Urinary bladder (tissue), 4 donors: ENCODE measurements around the gene ENO1. TPM values are rescaled to one million over a fixed set of nuclear protein-coding genes. Genes with fewer than 3 reads are reported as not detected.
"Not testable (repeated sequence)": the region's sequence is repeated elsewhere in the genome, so short reads cannot be mapped to it uniquely, and the experiment has no call there.

Source experiments
- DNase-seq: peaks from one replicate; pipeline ENCODE4 v3.0.0-alpha.2; 2015; ENCODE audit errors: extremely low spot score
- H3K27ac ChIP-seq: one replicate; pipeline ENCODE4 v1.5.1; 2013; ENCODE audit warnings: low read depth, mild to moderate bottlenecking, moderate library complexity
- H3K36me3 ChIP-seq: one replicate; pipeline ENCODE4 v1.6.1; 2013; ENCODE audit warnings: mild to moderate bottlenecking, moderate library complexity; ENCODE audit not compliant: insufficient read depth
- H3K4me1 ChIP-seq: one replicate; pipeline ENCODE4 v1.6.1; 2013; ENCODE audit warnings: mild to moderate bottlenecking, moderate library complexity; ENCODE audit not compliant: insufficient read depth
- H3K4me3 ChIP-seq: one replicate; pipeline ENCODE4 v1.5.1; 2013; ENCODE audit warnings: low read depth, low read length
- WGBS: extraction: QIAGEN DNeasy Blood & Tissue Kit; methylation state at CpG from one replicate; pipeline ENCODE4 v1.1.7; 2013; 5-methylcytosine and 5-hydroxymethylcytosine counted together
- polyA plus RNA-seq: library from polyadenylated mRNA; stranded (reverse); fragments of 200-250 nt; gene quantifications from one replicate; pipeline ENCODE4 v1.2.3, GENCODE V29; 2013
- total RNA-seq: library from RNA; depleted of rRNA; stranded (reverse); fragments of >200 nt; gene quantifications from one replicate; pipeline ENCODE4 v1.2.3, GENCODE V29; 2014
- donor health status: healthy with polysubstance abuse.
- donor health status: healthy.

Gene ENO1
- total and polyA plus RNA-seq, 2 donors: 268 to 715 TPM

DNA sequence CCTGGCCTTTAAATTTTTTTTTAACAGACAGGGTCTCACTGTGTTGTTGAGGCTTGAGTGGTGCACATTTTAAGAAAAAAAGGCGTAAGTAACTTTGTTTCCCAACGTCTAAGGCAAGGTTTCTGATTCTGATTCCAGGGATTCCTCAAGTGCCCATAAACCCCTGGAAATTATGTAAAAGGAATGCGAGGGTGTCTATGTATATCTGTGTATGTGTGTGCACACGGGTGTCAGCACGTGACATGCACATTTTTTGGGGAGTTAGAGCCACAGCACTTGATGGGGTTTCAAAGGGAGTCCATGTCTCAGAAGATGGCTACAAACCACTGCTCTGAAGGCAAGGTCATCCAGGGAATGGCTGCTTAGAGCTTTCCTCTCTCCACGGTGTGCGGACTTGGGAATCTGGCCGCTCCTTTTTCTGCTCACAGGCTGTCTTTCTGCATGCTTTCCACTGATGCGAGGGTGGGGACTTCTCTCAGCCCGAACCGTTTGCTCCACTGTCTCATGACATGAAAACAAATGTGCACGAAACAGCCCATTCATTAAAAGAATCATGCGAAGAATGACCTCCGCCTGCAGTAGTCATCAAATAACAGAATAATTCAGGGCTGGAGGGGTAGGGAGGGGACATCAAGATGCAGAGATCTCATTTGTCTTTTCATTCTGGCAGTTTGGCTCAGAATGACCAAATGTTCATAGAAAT is 42.4 kb downstream of the ENO1 start:
- H3K4me1 ChIP-seq: no peaks in the 10 kb centered on the region
- H3K4me3 ChIP-seq: no peak overlapping the region
- WGBS: 52% methylated on average over 14 of the region's 14 CpGs
- H3K27ac ChIP-seq: no peak overlapping the region
- DNase-seq: no peak
- no peaks in the 10 kb centered on the region for H3K36me3 ChIP-seq

DNA sequence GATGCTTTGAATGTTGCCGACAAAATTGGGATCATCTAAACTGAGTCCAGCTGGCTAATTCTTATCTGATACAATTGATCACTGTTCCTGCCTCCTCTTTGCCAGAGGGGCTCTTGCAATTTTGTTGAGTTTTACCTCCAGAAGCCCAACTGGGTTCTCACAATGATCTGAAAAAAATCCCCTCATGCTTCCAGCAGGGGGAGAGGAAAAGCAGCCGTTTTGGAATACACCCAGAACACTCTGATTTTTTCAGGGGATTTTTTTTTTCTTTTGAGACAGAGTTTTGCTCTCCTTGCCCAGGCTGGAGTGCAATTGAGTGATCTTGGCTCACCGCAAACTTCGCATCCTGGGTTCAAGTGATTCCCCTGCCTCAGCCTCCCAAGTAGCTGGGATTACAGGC is 47.1 kb downstream of the ENO1 start:
- Histone ChIP-seq H3K27ac (no peak overlapping the region), H3K4me1 (no peaks in the 10 kb centered on the region), H3K36me3 (no peaks in the 10 kb centered on the region), H3K4me3 (no peak overlapping the region)
- DNase-seq: no peak
- 53% methylated on average over 4 of the region's 4 CpGs for WGBS

DNA sequence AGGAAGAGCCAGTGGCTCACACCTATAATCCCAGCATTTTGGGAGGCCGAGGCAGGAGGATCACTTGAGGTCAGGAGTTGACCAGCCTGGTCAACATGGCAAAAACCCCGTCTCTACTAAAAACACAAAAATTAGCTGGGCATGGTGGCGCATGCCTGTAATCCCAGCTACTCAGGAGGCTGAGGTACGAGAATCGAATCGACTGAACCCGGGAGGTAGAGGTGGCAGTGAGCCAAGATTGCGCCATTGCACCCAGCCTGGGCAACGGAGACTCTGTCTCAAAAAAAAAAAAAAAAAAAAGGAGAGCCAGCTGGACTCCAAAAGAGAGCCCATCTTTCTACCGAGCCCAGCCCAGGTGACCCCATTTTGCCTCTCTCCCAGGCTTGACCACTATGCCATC is 47.8 kb downstream of the ENO1 start:
- not testable (repeated sequence) for H3K4me3 ChIP-seq, H3K27ac ChIP-seq, H3K36me3 ChIP-seq, DNase-seq, H3K4me1 ChIP-seq
- 89% methylated on average over 10 of the region's 10 CpGs for WGBS

DNA sequence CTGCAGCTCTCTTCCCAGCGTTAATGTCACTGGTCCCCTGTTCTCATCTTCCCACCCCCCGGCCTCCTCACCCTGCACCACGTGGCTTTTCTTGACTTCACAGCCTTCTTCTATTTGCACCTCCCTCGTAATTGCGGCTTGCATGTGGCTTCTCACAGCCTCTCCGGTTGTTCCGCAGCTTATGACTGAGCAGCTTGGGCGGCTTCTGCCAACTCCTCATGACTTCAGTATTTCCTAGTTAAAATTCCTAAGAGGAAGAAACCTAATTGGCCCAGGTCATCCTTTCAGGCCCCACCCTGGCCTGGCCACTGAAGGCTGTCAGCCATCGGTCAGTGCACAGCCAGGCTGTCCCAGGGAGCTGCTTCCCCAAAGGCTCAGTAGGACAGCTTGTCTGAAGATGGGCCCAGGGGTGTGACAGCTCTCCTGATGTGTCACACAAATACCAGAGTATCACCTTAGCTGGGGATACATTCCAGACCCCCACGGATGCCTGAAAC is 52.5 kb downstream of the ENO1 start:
- WGBS: 71% methylated on average over 10 of the region's 10 CpGs
- H3K4me3 ChIP-seq: no peak overlapping the region
- DNase-seq: no peak

DNA sequence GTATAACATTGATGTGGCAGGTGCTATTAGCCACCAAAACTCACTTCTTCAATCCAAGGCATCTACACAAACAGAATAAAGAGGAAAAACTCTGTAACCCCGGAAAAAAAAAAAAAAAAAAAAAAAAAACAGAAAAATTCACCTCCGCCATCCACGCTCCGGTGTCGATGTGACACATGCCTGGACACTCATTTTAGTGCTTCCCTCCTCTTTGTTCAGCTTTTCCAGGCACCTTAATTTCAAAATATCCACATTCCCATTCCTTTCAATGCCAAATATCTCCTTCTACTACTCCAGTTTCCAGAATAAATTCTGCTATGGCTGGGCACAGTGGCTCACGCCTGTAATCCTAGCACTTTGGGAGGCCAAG is 55.2 kb downstream of the ENO1 start:
- no peak overlapping the region for H3K27ac ChIP-seq
- no peaks in the 10 kb centered on the region for H3K36me3 ChIP-seq
- no peak overlapping the region for H3K4me3 ChIP-seq
- no peaks in the 10 kb centered on the region for H3K4me1 ChIP-seq
- DNase-seq: no peak
- 57% methylated on average over 6 of the region's 6 CpGs for WGBS

More for the DNA sequence above, 52.5 kb downstream of the ENO1 start:
- H3K4me1 ChIP-seq: no peaks in the 10 kb centered on the region
- no peaks in the 10 kb centered on the region for H3K36me3 ChIP-seq
- H3K27ac ChIP-seq: no peak overlapping the region

DNA sequence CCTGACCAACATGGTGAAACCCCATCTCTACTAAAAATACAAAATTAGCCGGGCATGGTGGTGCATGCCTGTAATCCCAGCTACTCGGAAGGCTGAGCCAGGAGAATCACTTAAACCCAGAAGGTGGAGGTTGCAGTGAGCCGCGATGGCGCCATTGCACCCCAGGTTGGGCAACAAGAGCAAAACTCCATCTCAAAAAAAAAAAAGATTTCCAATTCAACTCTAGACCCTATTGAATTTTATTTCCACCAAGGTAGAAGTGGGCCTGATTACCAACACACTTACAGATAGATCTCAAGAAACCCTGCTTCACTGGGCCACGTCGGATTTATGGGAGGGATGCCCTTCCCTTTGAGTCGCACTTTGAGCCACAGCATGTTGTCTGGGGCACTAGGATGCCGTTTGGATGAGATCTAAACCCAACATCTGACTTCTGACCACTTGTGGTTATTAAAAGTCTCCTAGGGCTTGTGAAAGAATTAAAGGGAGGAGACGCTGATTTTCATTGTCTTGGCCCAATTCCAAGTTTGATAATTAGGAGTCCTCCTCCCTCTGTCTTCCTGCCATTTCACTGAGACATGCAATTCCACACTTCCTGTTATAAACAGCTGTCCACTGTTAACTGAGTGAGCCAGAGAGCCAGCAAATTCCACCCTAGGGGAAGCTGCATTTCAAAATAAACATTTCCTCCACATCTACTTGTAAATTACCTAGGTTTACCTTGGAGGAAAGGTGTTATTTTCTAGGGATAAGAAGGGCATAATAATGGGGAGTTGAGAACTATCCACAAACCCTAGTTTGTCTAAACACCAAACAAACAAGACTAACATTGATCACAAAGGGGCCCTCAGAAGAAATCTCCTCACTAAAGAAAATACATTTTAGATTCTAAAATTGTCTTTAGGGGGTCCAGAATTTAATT is 55.9 kb downstream of the ENO1 start:
- H3K27ac ChIP-seq: no peak overlapping the region
- H3K36me3 ChIP-seq: no peaks in the 10 kb centered on the region
- peak; percentile 62 for DNase-seq
- WGBS: 46% methylated on average over 10 of the region's 10 CpGs
- no peak overlapping the region for H3K4me3 ChIP-seq
- H3K4me1 ChIP-seq: no peaks in the 10 kb centered on the region

DNA sequence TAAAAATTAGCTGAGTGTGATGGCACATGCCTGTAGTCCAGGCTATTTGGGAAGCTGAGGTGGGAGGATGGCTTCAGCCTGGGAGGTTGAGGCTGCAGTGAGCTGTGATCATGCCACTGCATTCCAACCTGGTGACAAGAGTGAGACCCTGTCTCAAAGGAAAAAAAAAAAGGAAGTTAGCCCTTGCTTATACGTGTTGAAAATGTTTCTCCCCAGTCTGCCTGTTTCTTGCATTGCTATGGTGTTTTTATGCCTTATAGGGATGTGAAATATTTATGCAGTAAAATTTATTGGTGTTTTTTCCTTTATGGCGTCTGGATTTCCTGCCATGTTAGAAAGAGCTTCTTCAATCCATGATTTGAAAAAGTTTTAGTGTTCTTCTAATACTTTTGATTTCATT is 57.4 kb downstream of the ENO1 start:
- Histone ChIP-seq H3K36me3 (no peaks in the 10 kb centered on the region), H3K4me1 (no peaks in the 10 kb centered on the region), H3K27ac (no peak overlapping the region), H3K4me3 (no peak overlapping the region)
- DNase-seq: no peak
- WGBS: 51% methylated on average over 2 of the region's 2 CpGs

DNA sequence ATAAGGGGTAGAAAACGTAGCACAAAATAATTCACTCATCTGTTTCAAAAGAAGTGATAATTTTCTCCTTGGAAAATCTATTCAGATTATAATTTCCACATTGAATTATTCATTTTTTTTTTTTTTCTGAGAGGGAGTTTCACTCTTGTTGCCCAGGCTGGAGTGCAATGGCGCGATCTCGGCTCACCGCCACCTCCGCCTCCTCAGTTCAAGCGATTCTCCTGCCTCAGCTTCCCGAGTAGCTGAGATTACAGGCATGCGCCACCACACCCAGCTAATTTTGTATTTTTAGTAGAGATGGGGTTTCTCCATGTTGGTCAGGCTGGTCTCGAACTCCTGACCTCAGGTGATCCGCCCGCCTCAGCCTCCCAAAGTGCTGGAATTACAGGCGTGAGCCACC is 59.7 kb downstream of the ENO1 start:
- WGBS: 86% methylated on average over 13 of the region's 13 CpGs
- H3K4me3 ChIP-seq, H3K36me3 ChIP-seq, DNase-seq, H3K27ac ChIP-seq, H3K4me1 ChIP-seq: not testable (repeated sequence)

DNA sequence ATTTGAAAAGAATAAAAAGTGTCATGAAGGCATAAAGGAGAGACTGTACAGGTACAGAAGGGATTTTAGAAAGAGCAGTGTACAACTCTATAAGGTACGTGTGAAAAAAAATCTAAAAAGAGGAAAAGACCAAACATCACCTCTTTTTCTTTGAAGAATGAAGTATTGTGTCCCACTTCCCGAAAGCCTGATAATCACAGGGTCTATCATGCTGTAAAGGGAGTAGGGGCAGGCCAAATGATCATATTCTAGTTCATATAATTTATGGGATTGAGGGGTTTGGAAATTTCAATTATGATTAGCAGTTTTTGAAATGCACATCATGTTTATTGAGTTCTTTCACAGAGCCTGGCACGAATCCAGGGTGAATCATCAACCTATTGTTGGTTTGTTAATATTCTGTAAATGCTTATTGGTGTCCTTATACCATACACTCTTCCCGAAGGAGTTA is 60.1 kb downstream of the ENO1 start:
- Histone ChIP-seq H3K4me3 (peak overlapping the region; percentile 68), H3K36me3 (no peaks in the 10 kb centered on the region), H3K4me1 (no peaks in the 10 kb centered on the region), H3K27ac (peak overlapping the region; percentile 96)
- no peak for DNase-seq
- 9% methylated on average over 4 of the region's 4 CpGs for WGBS

DNA sequence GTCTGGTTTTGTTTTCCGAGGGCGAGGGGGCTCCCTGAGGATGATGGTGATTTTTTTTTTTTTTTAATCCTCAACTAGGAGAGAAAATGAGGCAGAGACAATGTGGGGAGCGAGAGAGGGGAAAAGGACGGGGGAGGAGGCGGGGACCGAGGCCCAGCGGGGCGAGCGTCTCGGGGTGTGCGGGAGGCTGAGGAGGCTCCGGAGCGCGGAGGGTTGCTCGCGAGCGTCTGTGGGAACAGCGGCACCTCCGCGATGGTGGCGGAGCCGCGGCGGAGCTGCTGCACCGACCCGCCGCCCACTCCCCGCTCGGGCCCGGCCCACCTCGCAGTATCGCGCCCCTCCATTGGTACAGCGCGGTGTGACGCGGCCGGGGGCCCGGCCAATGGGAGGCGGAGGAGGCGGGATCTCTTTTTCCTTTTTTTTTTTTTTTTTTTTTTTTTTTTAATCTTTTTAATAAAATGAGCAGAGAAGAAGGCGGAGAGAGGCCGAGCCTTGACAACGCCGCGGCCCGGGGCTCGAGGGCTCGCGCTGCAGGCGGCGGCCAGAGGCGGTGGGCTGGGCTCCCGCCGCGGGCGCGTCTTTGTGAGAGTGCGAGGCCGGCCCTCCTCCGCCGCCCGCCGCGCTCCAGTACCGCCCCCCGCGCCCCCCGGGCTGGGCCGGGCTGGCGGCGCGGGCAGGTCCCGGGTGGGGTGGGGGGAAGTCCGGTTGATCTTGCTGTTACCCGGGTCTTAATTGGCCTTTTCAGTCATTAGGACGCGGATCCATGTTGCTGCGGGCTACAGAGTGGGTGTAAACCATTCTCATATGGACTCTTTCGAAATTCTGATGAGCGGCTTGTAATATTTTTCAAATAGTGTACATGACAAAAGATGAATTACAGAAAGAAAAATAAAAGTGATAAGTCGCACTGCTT is 60.8 kb downstream of the ENO1 start, which contains the start of gene RERE:
Gene RERE, minus strand, starts transcription at position 229 of the 913 bp plus-strand sequence.
- peak; percentile 78 for DNase-seq
- Histone ChIP-seq H3K4me3 (peak within 1 kb of the TSS; percentile 68), H3K36me3 (no peaks in the 10 kb centered on the region), H3K4me1 (no peaks in the 10 kb centered on the region), H3K27ac (peak within 1 kb of the TSS; percentile 96)
- WGBS: under 1% methylated on average over 82 of the region's 82 CpGs

DNA sequence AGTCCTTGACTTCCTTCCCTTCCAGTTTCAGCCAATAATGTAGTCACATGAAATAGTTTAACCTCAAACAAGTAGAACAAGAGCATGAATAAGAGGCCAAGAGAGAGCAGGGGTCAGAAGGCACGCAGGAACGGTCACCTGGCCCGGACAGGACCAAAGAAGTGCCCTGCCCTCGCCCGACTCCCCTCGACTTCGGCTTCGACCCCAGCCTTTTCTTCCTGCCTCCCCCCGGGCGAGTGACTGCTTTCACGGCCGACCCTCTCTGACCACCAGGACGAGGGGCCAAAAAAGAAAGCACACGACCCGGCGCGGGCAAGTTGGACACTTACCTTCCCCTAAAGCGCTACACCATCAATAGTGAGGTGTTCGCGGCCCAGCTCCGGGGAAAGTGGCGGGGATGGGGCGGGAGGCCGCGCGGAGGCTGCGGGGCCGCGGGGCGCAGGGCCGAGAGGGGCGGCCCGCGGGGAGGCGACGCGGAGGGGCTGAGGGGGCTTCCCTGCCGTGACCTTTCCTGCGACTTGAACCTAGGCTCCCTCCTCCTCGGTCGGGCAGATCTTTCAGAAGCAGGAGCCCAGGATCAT is 61.6 kb downstream of the ENO1 start:
- H3K27ac ChIP-seq: peak overlapping the region; percentile 87
- under 1% methylated on average over 41 of the region's 41 CpGs for WGBS
- H3K4me1 ChIP-seq: no peaks in the 10 kb centered on the region
- DNase-seq: no peak
- H3K36me3 ChIP-seq: no peaks in the 10 kb centered on the region
- peak overlapping the region; percentile 68 for H3K4me3 ChIP-seq

DNA sequence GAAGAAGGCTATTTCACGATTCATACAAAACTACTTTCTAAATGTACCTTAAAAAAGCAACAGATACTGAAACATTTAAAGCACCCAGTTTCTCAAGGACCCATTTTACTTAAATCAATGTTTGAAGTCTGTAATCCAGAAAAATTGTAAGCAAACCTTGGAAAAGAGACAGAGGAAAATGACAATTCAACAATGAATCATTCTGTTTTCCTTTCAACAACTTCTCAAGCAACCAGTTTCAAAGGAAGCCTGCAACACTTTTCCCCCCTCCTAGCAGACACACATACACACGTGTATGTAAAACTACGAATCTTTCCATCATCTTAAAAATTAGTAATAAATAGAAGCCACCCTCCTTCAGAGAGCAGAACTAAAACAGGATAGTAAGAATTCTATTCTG is 62.2 kb downstream of the ENO1 start:
- WGBS: 3% methylated on average over 3 of the region's 3 CpGs
- peak overlapping the region; percentile 68 for H3K4me3 ChIP-seq
- H3K27ac ChIP-seq: peak overlapping the region; percentile 87
- no peaks in the 10 kb centered on the region for H3K36me3 ChIP-seq
- H3K4me1 ChIP-seq: no peaks in the 10 kb centered on the region
- DNase-seq: no peak
